ENCODE results near the gene EIF2AK2. TPM values are rescaled to one million over a fixed set of nuclear protein-coding genes. Genes with fewer than 3 reads are reported as not detected.

EIF2AK2 gene
- total RNA-seq, 1 experiment from 2014 or later, result 41.7 TPM

DNA sequence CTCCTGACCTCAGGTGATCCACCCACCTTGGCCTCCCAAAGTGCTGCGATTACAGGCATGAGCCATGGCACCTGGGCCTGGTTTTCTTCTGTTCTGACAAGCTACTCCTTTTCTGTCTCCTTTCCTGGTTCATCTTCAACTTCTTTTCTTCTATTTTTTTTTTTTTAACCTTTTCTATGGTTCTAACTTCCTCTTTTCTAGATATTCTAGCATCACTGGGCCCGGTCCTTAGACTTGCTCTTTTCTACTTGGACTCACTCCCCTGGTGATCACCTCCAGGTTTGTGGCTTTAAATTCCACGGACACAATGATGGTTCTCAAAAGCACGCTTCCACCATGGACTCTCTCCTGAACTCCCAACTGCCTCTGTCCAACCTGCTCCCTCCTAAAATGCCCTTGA lies 2.0 kb downstream of the EIF2AK2 start:
- Mint-ChIP-seq H3K36me3 (ENCODE audit: insufficient read depth, unreplicated experiment) (peaks cover 31% of the 10 kb centered on the region), H3K4me1 (ENCODE audit: low read depth, unreplicated experiment) (peaks cover 37% of the 10 kb centered on the region), H3K4me3 (ENCODE audit: unreplicated experiment) (no peak overlapping the region), H3K9me3 (ENCODE audit: unreplicated experiment) (no peaks in the 10 kb centered on the region), H3K27me3 (ENCODE audit: insufficient read depth, unreplicated experiment) (no peaks in the 10 kb centered on the region), H3K27ac (ENCODE audit: unreplicated experiment) (peak overlapping the region; percentile 46)
- no peaks in the 10 kb centered on the region for H3K27me3 ChIP-seq (replicated peaks; ENCODE audit: control insufficient read depth, insufficient read depth, low read length)
- ChIA-PET CTCF (no interaction called here), POLR2A (interaction anchor here (0.6 kb wide), 1 partner anchor 179 kb away, joined by 3 read pairs; no protein-coding TSS in a partner anchor)
- no TSS peak for BruUV-seq (replicated peaks)
- no peak for DNase-seq
- peaks cover 12% of the 10 kb centered on the region for H3K4me1 ChIP-seq
- TF ChIP-seq CTCF (IDR thresholded peaks at IDR 0.05; ENCODE audit: insufficient read depth in 1 of 2, low read depth in 1 of 2, low read length in 1 of 2, severe bottlenecking in 1 of 2, unreplicated experiment in 1 of 2), result no peak
- H3K4me3 ChIP-seq (ENCODE audit: low read depth, low read length), result no peak overlapping the region
- no peaks in the 10 kb centered on the region for H3K9me3 ChIP-seq
- intact Hi-C loops (cut with micrococcal nuclease; ENCODE audit: unreplicated experiment), result loop anchor here (5.0 kb wide), 1 partner anchor 43 kb away; the partner anchor contains the start of gene CEBPZOS
- no peaks in the 10 kb centered on the region; the same call in 1 of the 2 replicates for H3K36me3 ChIP-seq (ENCODE audit: control insufficient read depth, insufficient read depth, low read length)

GRCh38 chr2:37153224-37153623 lies 3.6 kb downstream of the EIF2AK2 start:
- Histone ChIP-seq H3K4me1 (peaks cover 20% of the 10 kb centered on the region), H3K4me3 (ENCODE audit: low read depth, low read length) (no peak overlapping the region), H3K9me3 (no peaks in the 10 kb centered on the region), H3K27me3 (replicated peaks; ENCODE audit: control insufficient read depth, insufficient read depth, low read length) (no peaks in the 10 kb centered on the region), H3K36me3 (ENCODE audit: control insufficient read depth, insufficient read depth, low read length) (no peaks in the 10 kb centered on the region; the same call in 1 of the 2 replicates)
- ChIA-PET CTCF (no interaction called here), POLR2A (no interaction called here)
- no TSS peak for BruUV-seq (replicated peaks)
- intact Hi-C loops (cut with micrococcal nuclease; ENCODE audit: unreplicated experiment), result no loop called here
- H3K36me3 Mint-ChIP-seq (ENCODE audit: insufficient read depth, unreplicated experiment), result peaks cover 40% of the 10 kb centered on the region
- H3K9me3 Mint-ChIP-seq (ENCODE audit: unreplicated experiment), result no peaks in the 10 kb centered on the region
- H3K27me3 Mint-ChIP-seq (ENCODE audit: insufficient read depth, unreplicated experiment), result no peaks in the 10 kb centered on the region
- peaks cover 46% of the 10 kb centered on the region for H3K4me1 Mint-ChIP-seq (ENCODE audit: low read depth, unreplicated experiment)
- no peak overlapping the region for H3K4me3 Mint-ChIP-seq (ENCODE audit: unreplicated experiment)
- DNase-seq, result no peak
- H3K27ac Mint-ChIP-seq (ENCODE audit: unreplicated experiment), result no peak overlapping the region
- TF ChIP-seq CTCF (IDR thresholded peaks at IDR 0.05; ENCODE audit: insufficient read depth in 1 of 2, low read depth in 1 of 2, low read length in 1 of 2, severe bottlenecking in 1 of 2, unreplicated experiment in 1 of 2), result no peak

- H3K9me3 ChIP-seq, result no peaks in the 10 kb centered on the region
- no TSS peak for BruUV-seq (replicated peaks)
- peaks cover 2% of the 10 kb centered on the region for H3K36me3 ChIP-seq (ENCODE audit: control insufficient read depth, insufficient read depth, low read length)
- Mint-ChIP-seq H3K27me3 (ENCODE audit: insufficient read depth, unreplicated experiment) (no peaks in the 10 kb centered on the region), H3K9me3 (ENCODE audit: unreplicated experiment) (no peaks in the 10 kb centered on the region), H3K4me3 (ENCODE audit: unreplicated experiment) (no peak overlapping the region), H3K27ac (ENCODE audit: unreplicated experiment) (no peak overlapping the region), H3K4me1 (ENCODE audit: low read depth, unreplicated experiment) (peaks cover 28% of the 10 kb centered on the region), H3K36me3 (ENCODE audit: insufficient read depth, unreplicated experiment) (peaks cover 55% of the 10 kb centered on the region)
- intact Hi-C loops (cut with micrococcal nuclease; ENCODE audit: unreplicated experiment), result no loop called here
- no peaks in the 10 kb centered on the region for H3K27me3 ChIP-seq (replicated peaks; ENCODE audit: control insufficient read depth, insufficient read depth, low read length)
- CTCF ChIA-PET, result no interaction called here
- peaks cover 9% of the 10 kb centered on the region; the same call in 1 of the 2 replicates for H3K4me1 ChIP-seq
- POLR2A ChIA-PET, result interaction anchor here (0.6 kb wide), 1 partner anchor 22 kb away, joined by 10 read pairs; no protein-coding TSS in a partner anchor
- TF ChIP-seq CTCF (IDR thresholded peaks at IDR 0.05; ENCODE audit: insufficient read depth in 1 of 2, low read depth in 1 of 2, low read length in 1 of 2, severe bottlenecking in 1 of 2, unreplicated experiment in 1 of 2), result no peak
- no peak overlapping the region for H3K4me3 ChIP-seq (ENCODE audit: low read depth, low read length)
- no peak for DNase-seq
These were observed 7.0 kb downstream of the EIF2AK2 start for GRCh38 chr2:37149626-37150322.
